DND-41 (cell line): ENCODE data around the gene SHH.

Experiments
- ATAC-seq: fragments of 200-7000 bp; cut with Tn5 transposase; 3 replicates; pipeline ENCODE4 v1.9.1; 2021; ENCODE audit warnings: low read depth; ENCODE audit not compliant: insufficient read depth
- DNase-seq: peaks from one replicate; pipeline ENCODE4 v3.0.0-alpha.2; 2020
- H2AFZ ChIP-seq: 2 replicates; pipeline ENCODE4 v1.6.0; 2012; ENCODE audit warnings: low read depth, low read length
- H3K27ac ChIP-seq: 2 replicates; pipeline ENCODE4 v1.5.1; 2012; ENCODE audit warnings: low read length, inconsistent platforms
- H3K27me3 ChIP-seq: fragments of 200-600 bp; sonication (generic); 2 replicates; pipeline ENCODE4 v1.6.0; 2012; ENCODE audit warnings: low read length, mild to moderate bottlenecking, inconsistent platforms; ENCODE audit not compliant: insufficient read depth, poor library complexity
- H3K36me3 ChIP-seq: 2 replicates; pipeline ENCODE4 v1.5.1; 2012; ENCODE audit warnings: low read length, inconsistent platforms; ENCODE audit not compliant: insufficient read depth
- H3K4me1 ChIP-seq: 2 replicates; pipeline ENCODE4 v1.5.1; 2012; ENCODE audit warnings: mild to moderate bottlenecking, low read length; ENCODE audit not compliant: insufficient read depth
- H3K4me2 ChIP-seq: 2 replicates; pipeline ENCODE4 v1.6.0; 2012; ENCODE audit warnings: mild to moderate bottlenecking, moderate library complexity, low read length, inconsistent platforms; ENCODE audit not compliant: insufficient read depth
- H3K4me3 ChIP-seq, 2 experiments: fragments of 200-600 bp in 1 of 2; shearing (Covaris generic) in 1 of 2; 2 replicates each; pipeline ENCODE4 v1.5.1; 2012 to 2016; ENCODE audit warnings: inconsistent platforms in 2 of 2, low read length in 2 of 2, mild to moderate bottlenecking in 2 of 2, low read depth in 1 of 2, moderate library complexity in 1 of 2
- H3K79me2 ChIP-seq: 2 replicates; pipeline ENCODE4 v1.6.0; 2012; ENCODE audit warnings: low read length, inconsistent platforms; ENCODE audit not compliant: insufficient read depth
- H3K9ac ChIP-seq: 2 replicates; pipeline ENCODE4 v1.6.0; 2012; ENCODE audit warnings: low read depth, mild to moderate bottlenecking, inconsistent platforms, low read length, moderate library complexity
- H3K9me3 ChIP-seq: 2 replicates; pipeline ENCODE4 v1.5.1; 2012; ENCODE audit warnings: low read length, moderate library complexity, mild to moderate bottlenecking, inconsistent platforms; ENCODE audit not compliant: insufficient read depth, severe bottlenecking
- H4K20me1 ChIP-seq: 2 replicates; pipeline ENCODE4 v1.6.0; 2012; ENCODE audit warnings: low read length; ENCODE audit not compliant: insufficient read depth
- EZH2 ChIP-seq: IDR thresholded peaks from 3 replicates; pipeline ENCODE4 v1.6.1; 2012; ENCODE audit warnings: borderline replicate concordance, low read depth, mild to moderate bottlenecking, moderate library complexity, low read length, inconsistent platforms; ENCODE audit not compliant: severe bottlenecking
- TF ChIP-seq, protein P1 (sequence below): IDR thresholded peaks from 2 replicates; pipeline ENCODE4 v1.5.1; 2012; ENCODE audit warnings: borderline replicate concordance, low read length, moderate library complexity, mild to moderate bottlenecking; ENCODE audit not compliant: poor library complexity, severe bottlenecking; ENCODE audit errors: extremely low read depth

SHH gene

GRCh38 chr7:155833651-155834050 lies 21.4 kb upstream of the SHH start:
- Histone ChIP-seq H3K4me2 (no peak overlapping the region), H3K36me3 (no peaks in the 10 kb centered on the region), H3K27me3 (peaks cover 20% of the 10 kb centered on the region), H3K9ac (no peak overlapping the region), H4K20me1 (no peaks in the 10 kb centered on the region; the same call in 1 of the 2 replicates), H3K9me3 (no peaks in the 10 kb centered on the region), H3K4me3 (no peak overlapping the region), H3K4me1 (no peaks in the 10 kb centered on the region), H2AFZ (no peak overlapping the region), H3K79me2 (no peaks in the 10 kb centered on the region), H3K27ac (no peak overlapping the region)
- ATAC-seq, result no peak
- TF ChIP-seq EZH2, result no peak
- DNase-seq, result no peak

DNA sequence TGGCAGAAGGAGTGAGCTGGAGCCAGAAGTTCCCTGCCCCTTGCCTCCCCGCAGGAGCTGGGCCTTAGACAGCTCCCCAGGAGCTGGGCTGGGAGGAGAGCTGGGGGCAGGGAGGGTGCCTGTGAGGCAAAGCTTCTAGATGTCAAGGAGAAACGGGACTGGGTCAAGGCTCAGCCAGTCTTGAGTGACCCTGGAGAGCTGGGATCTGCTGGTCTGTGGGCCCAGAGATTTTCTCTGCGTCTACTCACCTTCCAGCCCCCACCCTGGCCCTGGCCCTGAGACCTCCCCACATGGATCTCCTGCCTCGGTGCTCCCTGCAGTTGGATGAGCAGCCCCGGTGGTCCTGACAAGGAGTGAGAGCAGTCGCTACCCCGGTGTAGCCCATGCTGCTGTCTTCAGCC lies 20.3 kb upstream of the SHH start:
- no peak overlapping the region for H3K4me3 ChIP-seq
- no peak overlapping the region for H3K4me2 ChIP-seq
- H3K27ac ChIP-seq, result no peak overlapping the region
- H4K20me1 ChIP-seq, result no peaks in the 10 kb centered on the region; the same call in 1 of the 2 replicates
- H3K4me1 ChIP-seq, result no peaks in the 10 kb centered on the region
- H3K9ac ChIP-seq, result no peak overlapping the region
- no peak for ATAC-seq
- TF ChIP-seq, protein P1, sequence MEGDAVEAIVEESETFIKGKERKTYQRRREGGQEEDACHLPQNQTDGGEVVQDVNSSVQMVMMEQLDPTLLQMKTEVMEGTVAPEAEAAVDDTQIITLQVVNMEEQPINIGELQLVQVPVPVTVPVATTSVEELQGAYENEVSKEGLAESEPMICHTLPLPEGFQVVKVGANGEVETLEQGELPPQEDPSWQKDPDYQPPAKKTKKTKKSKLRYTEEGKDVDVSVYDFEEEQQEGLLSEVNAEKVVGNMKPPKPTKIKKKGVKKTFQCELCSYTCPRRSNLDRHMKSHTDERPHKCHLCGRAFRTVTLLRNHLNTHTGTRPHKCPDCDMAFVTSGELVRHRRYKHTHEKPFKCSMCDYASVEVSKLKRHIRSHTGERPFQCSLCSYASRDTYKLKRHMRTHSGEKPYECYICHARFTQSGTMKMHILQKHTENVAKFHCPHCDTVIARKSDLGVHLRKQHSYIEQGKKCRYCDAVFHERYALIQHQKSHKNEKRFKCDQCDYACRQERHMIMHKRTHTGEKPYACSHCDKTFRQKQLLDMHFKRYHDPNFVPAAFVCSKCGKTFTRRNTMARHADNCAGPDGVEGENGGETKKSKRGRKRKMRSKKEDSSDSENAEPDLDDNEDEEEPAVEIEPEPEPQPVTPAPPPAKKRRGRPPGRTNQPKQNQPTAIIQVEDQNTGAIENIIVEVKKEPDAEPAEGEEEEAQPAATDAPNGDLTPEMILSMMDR, result no peak
- TF ChIP-seq EZH2, result no peak
- H3K9me3 ChIP-seq, result no peaks in the 10 kb centered on the region
- H2AFZ ChIP-seq, result no peak overlapping the region
- no peaks in the 10 kb centered on the region for H3K36me3 ChIP-seq
- H3K27me3 ChIP-seq, result peaks cover 16% of the 10 kb centered on the region
- DNase-seq, result no peak
- no peaks in the 10 kb centered on the region for H3K79me2 ChIP-seq

DNA sequence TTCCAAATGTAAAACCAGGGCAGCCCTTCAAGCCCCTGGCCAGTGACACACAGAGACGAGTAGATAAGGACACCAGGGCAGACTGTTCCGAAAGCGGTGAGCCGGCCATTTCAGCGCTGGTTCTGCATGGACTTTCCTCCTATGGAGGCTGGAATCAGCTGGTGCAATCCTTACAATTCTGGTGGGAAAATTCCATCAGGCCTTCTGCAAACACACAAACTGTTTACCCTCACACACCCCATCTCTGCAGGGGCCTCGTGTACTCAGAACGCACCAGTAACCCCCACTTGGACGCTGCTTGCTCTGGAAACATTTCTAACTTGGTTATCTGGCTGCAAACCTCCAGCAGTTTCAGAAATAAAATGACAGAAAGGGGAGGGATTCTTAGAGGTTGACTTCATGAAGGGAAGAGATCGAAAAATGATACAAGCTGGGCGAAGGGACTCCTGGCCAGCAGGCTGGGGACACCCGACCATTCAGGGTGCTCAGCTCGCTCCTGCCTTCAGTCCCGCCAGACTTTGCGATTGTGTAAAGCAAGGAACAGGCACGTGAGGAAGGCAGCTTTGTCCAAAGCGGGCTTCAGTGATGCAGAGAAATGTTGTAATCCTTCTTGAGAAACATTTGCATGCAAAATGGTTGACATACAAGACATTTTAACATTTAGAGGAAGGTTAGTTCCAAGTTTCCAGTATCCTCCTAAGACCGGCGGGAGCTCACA lies 19.7 kb upstream of the SHH start:
- Histone ChIP-seq H3K4me2 (no peak overlapping the region), H3K4me1 (no peaks in the 10 kb centered on the region), H4K20me1 (no peaks in the 10 kb centered on the region; the same call in 1 of the 2 replicates), H3K27ac (no peak overlapping the region), H3K79me2 (no peaks in the 10 kb centered on the region), H3K27me3 (peaks cover 16% of the 10 kb centered on the region), H3K36me3 (no peaks in the 10 kb centered on the region), H3K4me3 (no peak overlapping the region), H3K9me3 (no peaks in the 10 kb centered on the region), H3K9ac (no peak overlapping the region), H2AFZ (no peak overlapping the region)
- ATAC-seq (no peak), DNase-seq (no peak)
- no peak for TF ChIP-seq EZH2
- TF ChIP-seq, protein P1, result no peak

DNA sequence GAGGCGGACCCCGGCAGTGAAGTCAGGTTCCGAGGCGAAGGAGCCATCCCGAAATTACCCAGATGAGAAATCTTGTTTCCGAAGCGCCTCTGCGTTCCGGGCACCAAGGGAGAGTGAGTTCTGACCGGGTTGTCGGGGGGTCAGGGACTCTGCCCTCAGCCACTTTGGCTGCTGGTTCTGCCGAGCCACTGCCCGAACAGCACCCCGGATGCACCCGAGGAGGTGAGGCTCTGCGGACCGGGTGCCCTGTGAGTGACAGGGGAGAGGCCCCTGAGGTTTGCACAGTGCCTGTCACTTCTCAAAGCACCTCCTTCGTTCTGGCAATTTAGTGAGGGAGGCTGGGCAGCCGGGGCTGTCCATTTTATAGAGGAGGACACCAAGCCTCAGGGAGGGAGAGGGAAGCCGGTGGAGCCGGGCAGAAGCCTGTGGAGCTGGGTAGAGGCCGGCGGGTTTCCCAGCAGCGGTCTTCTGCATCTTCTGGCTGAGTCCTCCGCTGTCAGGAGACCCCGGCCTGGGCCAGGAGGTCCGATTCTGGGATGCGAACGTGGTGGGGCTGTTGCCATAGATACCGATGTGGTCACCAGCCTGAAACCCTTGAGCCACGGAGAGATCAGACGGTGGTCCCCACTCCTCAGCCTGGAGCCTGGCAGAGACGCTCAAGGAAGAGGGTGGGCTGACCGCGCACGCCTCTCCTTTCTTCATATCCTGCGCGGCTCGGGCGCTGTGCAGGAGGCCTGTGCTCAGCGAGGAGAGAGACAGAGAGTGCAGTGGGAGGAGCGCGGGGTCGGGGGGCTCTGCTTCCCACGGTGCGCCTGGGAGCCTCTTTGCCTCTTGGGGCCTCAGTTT lies 18.9 kb upstream of the SHH start:
- no peak overlapping the region for H3K4me3 ChIP-seq
- no peak overlapping the region for H3K4me2 ChIP-seq
- H3K27me3 ChIP-seq, result peaks cover 16% of the 10 kb centered on the region
- no peak for TF ChIP-seq EZH2
- H3K27ac ChIP-seq, result no peak overlapping the region
- no peak for ATAC-seq
- H3K4me1 ChIP-seq, result no peaks in the 10 kb centered on the region
- H2AFZ ChIP-seq, result no peak overlapping the region
- H3K9ac ChIP-seq, result no peak overlapping the region
- no peaks in the 10 kb centered on the region; the same call in 1 of the 2 replicates for H4K20me1 ChIP-seq
- no peaks in the 10 kb centered on the region for H3K79me2 ChIP-seq
- no peaks in the 10 kb centered on the region for H3K9me3 ChIP-seq
- H3K36me3 ChIP-seq, result no peaks in the 10 kb centered on the region
- DNase-seq, result no peak
